GM08714 (cell line): ENCODE measurements around the gene RBL2.
"Not testable (repeated sequence)": the region's sequence is repeated elsewhere in the genome, so short reads cannot be mapped to it uniquely, and the experiment has no call there.

Source experiments
- H3K4me3 ChIP-seq: fragments of 200-500 bp; sonication (Bioruptor generic); 2 replicates; pipeline ENCODE4 v1.5.1; 2014; ENCODE audit warnings: mild to moderate bottlenecking, low read length, inconsistent platforms
- ZNF274 ChIP-seq: IDR thresholded peaks from 2 replicates; pipeline ENCODE4 v1.6.1; 2012; ENCODE audit warnings: mild to moderate bottlenecking, low read depth, low read length

RBL2 gene

GRCh38 chr16:53506254-53506653 lies 72.0 kb downstream of the RBL2 start:
- TF ChIP-seq ZNF274 = no peak
- no peak overlapping the region for H3K4me3 ChIP-seq

GRCh38 chr16:53507464-53508179 lies 73.4 kb downstream of the RBL2 start:
- TF ChIP-seq ZNF274 = no peak
- no peak overlapping the region for H3K4me3 ChIP-seq

GRCh38 chr16:53509906-53510703 lies 75.8 kb downstream of the RBL2 start:
- no peak for TF ChIP-seq ZNF274

GRCh38 chr16:53510704-53511070 lies 76.4 kb downstream of the RBL2 start:
- no peak for TF ChIP-seq ZNF274
- no peak overlapping the region for H3K4me3 ChIP-seq

More at GRCh38 chr16:53509906-53510703, 75.8 kb downstream of the RBL2 start:
- no peak overlapping the region; the same call in 1 of the 2 replicates for H3K4me3 ChIP-seq

- no peak for TF ChIP-seq ZNF274
- H3K4me3 ChIP-seq = no peak overlapping the region
These were observed 76.8 kb downstream of the RBL2 start for GRCh38 chr16:53511084-53511402.

- TF ChIP-seq ZNF274 = no peak
These were observed 77.4 kb downstream of the RBL2 start for GRCh38 chr16:53511403-53512280.

GRCh38 chr16:53512795-53513194 lies 78.5 kb downstream of the RBL2 start:
- H3K4me3 ChIP-seq = not testable (repeated sequence)

More at GRCh38 chr16:53511403-53512280, 77.4 kb downstream of the RBL2 start:
- H3K4me3 ChIP-seq = no peak overlapping the region

- H3K4me3 ChIP-seq = no peak overlapping the region
- no peak for TF ChIP-seq ZNF274
These were observed 81.0 kb downstream of the RBL2 start for GRCh38 chr16:53515259-53515658.

GRCh38 chr16:53515811-53516210 lies 81.5 kb downstream of the RBL2 start:
- TF ChIP-seq ZNF274 = no peak
- no peak overlapping the region for H3K4me3 ChIP-seq

GRCh38 chr16:53517851-53518250 lies 83.6 kb downstream of the RBL2 start:
- H3K4me3 ChIP-seq = no peak overlapping the region
- no peak for TF ChIP-seq ZNF274

- peak overlapping the region; percentile 13; the same call in 1 of the 2 replicates for H3K4me3 ChIP-seq
- TF ChIP-seq ZNF274 = no peak
These were observed 84.5 kb downstream of the RBL2 start for GRCh38 chr16:53518550-53519416.

- no peak overlapping the region; the same call in 1 of the 2 replicates for H3K4me3 ChIP-seq
- no peak for TF ChIP-seq ZNF274
These were observed 85.3 kb downstream of the RBL2 start for GRCh38 chr16:53519417-53520091.
